ENCODE measurements around the gene JAG1. TPM values are rescaled to one million over a fixed set of nuclear protein-coding genes. Genes with fewer than 3 reads are reported as not detected.

JAG1 gene
- total RNA-seq, 4 donors from 2014 or later = 35.2 to 73.5 (median 65.3) TPM

DNA sequence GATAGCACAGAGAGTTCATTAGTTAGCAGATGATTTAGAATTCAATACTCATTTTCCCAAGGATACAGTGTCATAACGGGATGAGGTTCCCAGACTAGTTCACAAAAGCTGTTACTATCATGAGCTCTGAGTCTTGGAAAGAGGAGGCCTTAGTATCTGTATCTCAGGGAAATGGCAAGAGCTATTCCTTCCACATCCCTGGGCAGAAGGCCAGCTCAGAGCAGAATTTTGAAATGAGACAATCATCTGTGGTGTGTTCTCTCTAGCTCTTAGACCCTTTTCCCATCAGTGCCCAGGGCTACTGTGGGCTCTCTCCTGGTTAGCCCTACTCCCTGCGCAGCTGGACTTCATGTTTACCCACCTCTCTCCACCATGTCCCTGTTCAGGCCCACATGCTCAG is 64.5 kb downstream of the JAG1 start:
- no peaks in the 10 kb centered on the region for H3K9me3 ChIP-seq
- TF ChIP-seq POLR2A (IDR thresholded peaks at IDR 0.05) (no peak), CTCF (IDR thresholded peaks at IDR 0.05) (no peak)
- H3K27ac ChIP-seq = peak overlapping the region in 3 of 4 donors; percentile 15 to 44 (median 36)
- H3K4me3 ChIP-seq = no peak overlapping the region
- no peaks in the 10 kb centered on the region for H3K4me1 ChIP-seq
- H3K27me3 ChIP-seq = no peaks in the 10 kb centered on the region
- DNase-seq = no peak
- H3K36me3 ChIP-seq = no peaks in the 10 kb centered on the region

DNA sequence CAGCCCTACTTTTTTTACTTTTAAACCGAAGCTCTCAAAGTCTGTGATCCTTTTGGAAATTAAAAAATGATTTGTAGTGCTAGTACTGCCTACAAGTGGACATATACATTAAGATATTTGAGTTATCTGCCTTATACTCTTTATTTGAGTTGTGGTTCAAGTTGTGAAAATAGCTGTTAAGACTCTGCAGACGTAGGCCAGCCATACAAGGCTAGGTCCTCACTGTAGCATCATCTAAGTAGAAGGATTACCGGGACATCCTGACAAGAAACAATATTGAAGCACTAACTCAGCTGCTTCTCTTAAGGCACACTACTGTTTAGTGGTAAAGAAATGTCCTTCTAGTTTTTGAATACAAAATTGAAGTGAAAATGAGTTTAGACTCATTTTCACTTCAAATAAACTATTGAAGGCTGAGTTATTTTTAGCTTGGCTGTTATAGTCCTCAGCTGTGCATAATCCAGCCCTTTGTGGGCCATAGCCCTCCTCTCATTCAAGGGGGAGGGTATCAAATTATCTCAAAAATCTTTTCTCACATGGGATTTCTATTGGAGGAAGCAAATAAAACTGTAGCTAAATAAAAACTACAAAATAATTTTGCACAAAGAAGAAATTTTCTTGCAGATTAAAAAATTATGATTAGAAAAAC is 68.1 kb downstream of the JAG1 start:
- TF ChIP-seq CTCF (IDR thresholded peaks at IDR 0.05) (no peak), POLR2A (IDR thresholded peaks at IDR 0.05) (no peak)
- Histone ChIP-seq H3K27me3 (no peaks in the 10 kb centered on the region), H3K27ac (peak overlapping the region in 1 of 4 donors; percentile 62), H3K9me3 (no peaks in the 10 kb centered on the region), H3K4me3 (no peak overlapping the region), H3K36me3 (no peaks in the 10 kb centered on the region), H3K4me1 (no peaks in the 10 kb centered on the region)
- no peak for DNase-seq

- no peak overlapping the region for H3K4me3 ChIP-seq
- no peak for TF ChIP-seq POLR2A (IDR thresholded peaks at IDR 0.05)
- TF ChIP-seq CTCF (IDR thresholded peaks at IDR 0.05) = no peak
- no peaks in the 10 kb centered on the region for H3K36me3 ChIP-seq
- no peaks in the 10 kb centered on the region for H3K9me3 ChIP-seq
- H3K27ac ChIP-seq = peak overlapping the region in 3 of 4 donors; percentile 2 to 62 (median 12)
- no peaks in the 10 kb centered on the region for H3K4me1 ChIP-seq
- no peaks in the 10 kb centered on the region for H3K27me3 ChIP-seq
- no peak for DNase-seq
Measured at GRCh38 chr20:10604865-10605440, 68.8 kb downstream of the JAG1 start.

DNA sequence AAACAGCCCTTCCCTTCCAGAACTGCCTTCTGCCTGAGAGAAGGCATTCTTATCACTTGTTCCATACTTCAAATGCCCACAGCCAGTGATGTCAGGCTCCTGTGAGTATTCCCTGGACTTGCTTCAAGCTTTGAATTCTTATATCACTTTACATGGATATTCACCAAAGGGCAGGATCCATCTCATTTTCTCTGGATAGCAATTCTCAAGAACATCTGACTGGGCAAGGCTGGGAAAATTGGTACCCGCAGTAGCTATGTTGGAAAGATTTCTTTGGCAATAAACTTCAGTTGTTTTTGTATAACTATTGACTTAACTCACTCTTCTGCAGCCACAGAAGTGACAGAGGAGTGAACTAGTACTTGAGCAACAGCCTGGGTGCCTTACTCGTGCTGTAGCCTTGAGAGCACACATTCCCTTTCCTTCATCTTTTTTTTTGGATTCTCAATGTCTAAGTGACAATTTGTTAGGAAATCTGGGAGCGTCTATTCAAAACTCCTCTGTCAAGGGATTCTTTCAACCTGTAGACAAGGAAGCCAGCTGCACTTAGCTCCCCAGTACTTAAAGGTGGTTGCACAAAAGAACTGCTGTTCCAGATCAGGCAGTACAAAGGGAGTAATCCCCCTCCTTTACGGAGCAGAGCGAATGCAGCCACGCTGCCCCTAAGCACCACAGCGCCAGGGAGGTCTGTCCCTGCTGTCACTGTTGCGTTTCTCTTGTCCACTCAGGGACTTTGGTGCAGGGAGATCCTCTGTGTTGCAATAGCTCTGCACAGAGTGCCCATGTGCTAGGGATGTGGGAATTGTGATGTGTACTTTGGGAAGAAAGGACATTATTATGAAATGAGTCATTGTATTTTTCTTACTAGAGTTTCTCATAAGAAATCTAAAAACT is 69.6 kb downstream of the JAG1 start:
- Histone ChIP-seq H3K27me3 (no peaks in the 10 kb centered on the region), H3K4me3 (no peak overlapping the region), H3K27ac (peak overlapping the region; percentile 2 to 62 (median 22)), H3K4me1 (no peaks in the 10 kb centered on the region), H3K36me3 (no peaks in the 10 kb centered on the region), H3K9me3 (no peaks in the 10 kb centered on the region)
- DNase-seq = no peak
- TF ChIP-seq POLR2A (IDR thresholded peaks at IDR 0.05) = no peak
- no peak for TF ChIP-seq CTCF (IDR thresholded peaks at IDR 0.05)

GRCh38 chr20:10603378-10603777 is 70.4 kb downstream of the JAG1 start:
- H3K4me3 ChIP-seq = no peak overlapping the region
- H3K27me3 ChIP-seq = no peaks in the 10 kb centered on the region
- DNase-seq = no peak
- H3K36me3 ChIP-seq = no peaks in the 10 kb centered on the region
- H3K9me3 ChIP-seq = no peaks in the 10 kb centered on the region
- no peaks in the 10 kb centered on the region for H3K4me1 ChIP-seq
- TF ChIP-seq POLR2A (IDR thresholded peaks at IDR 0.05) (no peak), CTCF (IDR thresholded peaks at IDR 0.05) (no peak)
- peak overlapping the region in 2 of 4 donors; percentile 8 to 62 for H3K27ac ChIP-seq
